GM23338 (cell line): Measurements from ENCODE around the gene PCLO.

Source experiments
- CREB1 ChIP-seq: fragments of 250-450 bp; sonication (Bioruptor Pico); IDR thresholded peaks from 2 replicates; pipeline ENCODE4 v1.5.0; 2020; ENCODE audit warnings: low read depth, mild to moderate bottlenecking, moderate library complexity
- EZH2 ChIP-seq: fragments of 200-600 bp; sonication (generic); IDR thresholded peaks from one replicate; pipeline ENCODE4 v1.8.0; 2017; ENCODE audit warnings: antibody characterized with exemption, mild to moderate bottlenecking, low read depth; ENCODE audit not compliant: unreplicated experiment
- EZH2phosphoT487 ChIP-seq: fragments of 200-600 bp; sonication (generic); IDR thresholded peaks from one replicate; pipeline ENCODE4 v1.8.1; 2018; ENCODE audit warnings: antibody characterized with exemption; ENCODE audit not compliant: unreplicated experiment
- JUNB ChIP-seq: IDR thresholded peaks from one replicate; pipeline ENCODE4 v1.6.1; 2016; ENCODE audit warnings: antibody characterized with exemption; ENCODE audit not compliant: unreplicated experiment
- POLR2AphosphoS5 ChIP-seq: IDR thresholded peaks from 2 replicates; pipeline ENCODE4 v1.6.1; 2016; ENCODE audit warnings: antibody characterized with exemption, low read depth
- ZNF331 ChIP-seq: fragments of 250-450 bp; sonication (Bioruptor Pico); IDR thresholded peaks from 2 replicates; pipeline ENCODE4 v1.5.0; 2020; ENCODE audit warnings: low read depth, mild to moderate bottlenecking, moderate library complexity
- TF ChIP-seq, protein P1 (sequence below), 2 experiments: fragments of 200-600 bp in 1 of 2; sonication (generic) in 1 of 2; conservative IDR thresholded peaks; 2 replicates each; pipeline versions ENCODE4 v1.5.1 to v1.6.1; 2016 to 2017; ENCODE audit warnings: antibody characterized with exemption in 2 of 2, low read depth in 2 of 2, mild to moderate bottlenecking in 2 of 2, moderate library complexity in 1 of 2

DNA sequence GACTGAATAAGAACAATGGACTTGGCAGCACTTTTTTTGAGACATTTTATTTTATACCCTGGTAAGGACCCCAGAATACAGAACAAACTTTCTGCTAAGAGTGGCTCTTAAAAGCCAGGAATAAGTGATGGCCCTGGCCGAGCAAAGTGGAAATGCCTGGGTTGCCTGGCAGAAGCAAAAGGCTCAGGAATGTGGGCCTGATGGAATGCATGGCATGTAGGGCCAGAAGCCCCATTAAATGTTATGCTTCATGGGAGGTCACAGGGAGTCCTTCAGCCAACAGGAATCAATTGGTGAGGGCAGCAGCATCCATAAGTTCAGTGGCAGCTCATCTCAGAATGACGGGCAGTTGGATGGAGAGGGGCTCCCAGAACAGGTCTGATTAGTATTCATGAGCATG is 417.6 kb downstream of the PCLO start:
- TF ChIP-seq EZH2 (no peak), JUNB (no peak), POLR2AphosphoS5 (no peak), EZH2phosphoT487 (no peak), ZNF331 (CRISPR knock-in tag) (no peak), CREB1 (no peak)
- TF ChIP-seq, protein P1, sequence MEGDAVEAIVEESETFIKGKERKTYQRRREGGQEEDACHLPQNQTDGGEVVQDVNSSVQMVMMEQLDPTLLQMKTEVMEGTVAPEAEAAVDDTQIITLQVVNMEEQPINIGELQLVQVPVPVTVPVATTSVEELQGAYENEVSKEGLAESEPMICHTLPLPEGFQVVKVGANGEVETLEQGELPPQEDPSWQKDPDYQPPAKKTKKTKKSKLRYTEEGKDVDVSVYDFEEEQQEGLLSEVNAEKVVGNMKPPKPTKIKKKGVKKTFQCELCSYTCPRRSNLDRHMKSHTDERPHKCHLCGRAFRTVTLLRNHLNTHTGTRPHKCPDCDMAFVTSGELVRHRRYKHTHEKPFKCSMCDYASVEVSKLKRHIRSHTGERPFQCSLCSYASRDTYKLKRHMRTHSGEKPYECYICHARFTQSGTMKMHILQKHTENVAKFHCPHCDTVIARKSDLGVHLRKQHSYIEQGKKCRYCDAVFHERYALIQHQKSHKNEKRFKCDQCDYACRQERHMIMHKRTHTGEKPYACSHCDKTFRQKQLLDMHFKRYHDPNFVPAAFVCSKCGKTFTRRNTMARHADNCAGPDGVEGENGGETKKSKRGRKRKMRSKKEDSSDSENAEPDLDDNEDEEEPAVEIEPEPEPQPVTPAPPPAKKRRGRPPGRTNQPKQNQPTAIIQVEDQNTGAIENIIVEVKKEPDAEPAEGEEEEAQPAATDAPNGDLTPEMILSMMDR (conservative IDR thresholded peaks at IDR 0.05; ENCODE audit: low read depth in 2 of 2): no peak
